Measurements from ENCODE around the gene SGMS1.

DNA sequence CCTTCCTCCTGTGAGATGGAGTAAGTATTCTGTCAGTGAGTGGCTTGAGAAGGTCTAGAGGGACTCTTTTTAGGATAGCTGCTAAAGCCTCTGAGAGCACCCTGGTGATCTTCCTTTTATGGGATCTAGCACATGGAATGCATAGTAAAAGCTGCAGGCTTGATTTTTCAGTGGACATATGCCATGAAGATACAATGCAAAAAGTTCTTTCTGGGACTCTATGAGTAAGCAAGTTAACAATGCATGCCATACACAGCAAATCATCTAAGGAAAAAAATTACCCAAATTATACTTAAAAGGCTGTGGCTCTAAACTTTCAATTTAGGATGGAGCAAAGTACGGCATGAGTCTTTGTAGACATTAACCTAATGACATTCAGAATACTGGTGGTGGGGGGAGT lies 154.5 kb downstream of the SGMS1 start:
- TF ChIP-seq, protein P1, sequence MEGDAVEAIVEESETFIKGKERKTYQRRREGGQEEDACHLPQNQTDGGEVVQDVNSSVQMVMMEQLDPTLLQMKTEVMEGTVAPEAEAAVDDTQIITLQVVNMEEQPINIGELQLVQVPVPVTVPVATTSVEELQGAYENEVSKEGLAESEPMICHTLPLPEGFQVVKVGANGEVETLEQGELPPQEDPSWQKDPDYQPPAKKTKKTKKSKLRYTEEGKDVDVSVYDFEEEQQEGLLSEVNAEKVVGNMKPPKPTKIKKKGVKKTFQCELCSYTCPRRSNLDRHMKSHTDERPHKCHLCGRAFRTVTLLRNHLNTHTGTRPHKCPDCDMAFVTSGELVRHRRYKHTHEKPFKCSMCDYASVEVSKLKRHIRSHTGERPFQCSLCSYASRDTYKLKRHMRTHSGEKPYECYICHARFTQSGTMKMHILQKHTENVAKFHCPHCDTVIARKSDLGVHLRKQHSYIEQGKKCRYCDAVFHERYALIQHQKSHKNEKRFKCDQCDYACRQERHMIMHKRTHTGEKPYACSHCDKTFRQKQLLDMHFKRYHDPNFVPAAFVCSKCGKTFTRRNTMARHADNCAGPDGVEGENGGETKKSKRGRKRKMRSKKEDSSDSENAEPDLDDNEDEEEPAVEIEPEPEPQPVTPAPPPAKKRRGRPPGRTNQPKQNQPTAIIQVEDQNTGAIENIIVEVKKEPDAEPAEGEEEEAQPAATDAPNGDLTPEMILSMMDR (IDR thresholded peaks at IDR 0.05): no peak
- no peak for TF ChIP-seq POLR2A (IDR thresholded peaks at IDR 0.05)
